Upper lobe of left lung (tissue), 6 donors: ENCODE measurements around the gene TPM2. TPM values are rescaled to one million over a fixed set of nuclear protein-coding genes. Genes with fewer than 3 reads are reported as not detected.

ENCODE experiments used
- ATAC-seq, 2 donors: fragments of 200-7000 bp; cut with Tn5 transposase; one replicate each; pipeline ENCODE4 v1.9.1; 2022; ENCODE audit warnings: mild to moderate bottlenecking in 2 of 2, moderate library complexity in 2 of 2; ENCODE audit not compliant: low FRiP score in 2 of 2
- DNase-seq, 2 donors: peaks; one replicate each; pipeline ENCODE4 v3.0.0-alpha.2; 2019 to 2020
- H3K27ac ChIP-seq, 4 donors: fragments of 200-600 bp; sonication (generic); one replicate each; pipeline ENCODE4 v1.5.1; 2016 to 2019
- H3K27me3 ChIP-seq, 4 donors: fragments of 200-600 bp; sonication (generic); one replicate each; pipeline ENCODE4 v1.5.1; 2017 to 2019
- H3K36me3 ChIP-seq, 4 donors: fragments of 200-600 bp; sonication (generic); one replicate each; pipeline ENCODE4 v1.5.1; 2016 to 2019
- H3K4me1 ChIP-seq, 4 donors: fragments of 200-600 bp; sonication (generic); one replicate each; pipeline ENCODE4 v1.5.1; 2018 to 2019
- H3K4me3 ChIP-seq, 4 donors: fragments of 200-600 bp; sonication (generic); one replicate each; pipeline ENCODE4 v1.5.1; 2017 to 2019; ENCODE audit warnings: mild to moderate bottlenecking in 2 of 4, moderate library complexity in 1 of 4
- H3K9me3 ChIP-seq, 4 donors: fragments of 200-600 bp; sonication (generic); one replicate each; pipeline ENCODE4 v1.5.1; 2018 to 2019
- EP300 ChIP-seq, 4 donors: sonication (generic); formaldehyde crosslinking; IDR thresholded peaks; one replicate each; pipeline ENCODE4 v1.5.1; 2017; ENCODE audit warnings: antibody characterized with exemption in 4 of 4, control low read depth in 2 of 4
- POLR2A ChIP-seq, 4 donors: fragments of 450-650 bp; IDR thresholded peaks; one replicate each; pipeline ENCODE4 v1.5.1; 2016 to 2017; ENCODE audit warnings: antibody characterized with exemption in 4 of 4, mild to moderate bottlenecking in 2 of 4
- POLR2AphosphoS5 ChIP-seq, 2 donors: sonication (generic); formaldehyde crosslinking; IDR thresholded peaks; one replicate each; pipeline ENCODE4 v1.5.1; 2017; ENCODE audit warnings: antibody characterized with exemption in 2 of 2
- WGBS, 2 donors: methylation state at CpG; one replicate each; pipeline ENCODE4 v1.1.5; 2017 to 2018; 5-methylcytosine and 5-hydroxymethylcytosine counted together
- total RNA-seq, 6 donors: library from RNA; depleted of rRNA in 4 of 6; stranded (reverse); fragments of >200 nt in 4 of 6; gene quantifications; one replicate each; pipeline versions ENCODE4 v1.1.0 to v1.2.1, GENCODE V29; 2016 to 2021
- TF ChIP-seq, protein P1 (sequence below), 6 experiments: fragments of 450-650 bp in 4 of 6; fragments of 200-600 bp in 2 of 6; sonication (generic) in 2 of 6; IDR thresholded peaks; one replicate each; pipeline ENCODE4 v1.5.1; 2016 to 2019; ENCODE audit warnings: antibody characterized with exemption in 6 of 6
- donor health status: DM: no; HTN: no; CAD: no; lungs with moderate emphysema.
- donor health status: DM: no; HTN: yes; CAD: no; lungs with severe emphysema.

TPM2 gene
- total RNA-seq, 6 donors from 2014 or later = 89.3 to 265 (median 214) TPM

DNA sequence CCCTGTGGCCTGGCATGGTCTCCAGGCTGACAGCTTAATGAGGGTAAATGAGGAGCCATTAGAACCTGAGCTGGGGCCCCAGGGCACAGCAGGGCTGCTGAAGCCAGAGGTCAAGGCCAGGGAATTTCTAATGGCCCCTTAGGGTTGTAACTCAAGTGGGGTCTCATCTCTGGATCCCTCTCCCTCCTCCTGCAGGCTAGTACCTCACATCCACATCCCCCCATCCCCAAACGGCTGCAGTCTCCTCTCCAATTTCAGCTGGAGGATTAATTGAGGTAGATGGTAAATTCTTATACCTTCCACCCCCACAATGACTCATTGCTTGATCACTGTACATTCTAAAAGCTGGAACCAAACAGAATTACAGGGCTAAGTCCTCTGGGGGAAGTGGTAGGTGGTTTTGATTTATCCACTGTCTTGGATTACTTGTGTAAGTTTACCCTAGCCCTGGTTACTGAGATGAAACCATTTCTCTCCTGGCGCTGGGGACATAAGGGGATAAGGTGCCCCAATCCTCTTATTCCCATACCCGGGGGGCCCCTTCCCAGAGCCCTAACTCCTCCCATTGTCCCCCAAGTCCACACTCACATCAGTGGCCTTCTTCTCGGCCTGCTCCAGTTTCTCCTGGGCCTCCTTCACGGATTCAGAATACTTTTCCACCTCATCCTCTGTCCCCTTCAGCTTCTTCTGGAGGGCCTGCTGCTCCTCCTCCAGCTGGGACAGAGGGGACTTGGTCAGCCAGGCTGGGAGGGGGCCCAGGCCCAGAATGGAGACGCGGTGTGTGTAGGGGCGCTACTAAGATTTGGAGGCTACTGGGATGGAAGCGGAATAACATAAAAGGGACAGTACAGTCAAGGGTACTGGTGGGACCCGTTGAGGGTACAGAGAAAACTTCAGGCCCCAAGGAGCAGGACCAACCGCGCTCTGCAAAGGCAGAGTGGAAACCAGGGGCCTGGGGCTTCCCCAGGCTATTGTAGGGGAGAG lies 875 bp downstream of the TPM2 start:
- no peaks in the 10 kb centered on the region for H3K27me3 ChIP-seq
- H3K36me3 ChIP-seq = peaks cover 0 to 19% (median 11%) of the 10 kb centered on the region in 4 donors
- ATAC-seq (no peak), DNase-seq (no peak)
- H3K4me3 ChIP-seq = peak overlapping the region; percentile 16 to 75 (median 68)
- peak overlapping the region; percentile 77 to 93 (median 89) for H3K27ac ChIP-seq
- H3K9me3 ChIP-seq = no peaks in the 10 kb centered on the region
- 77 to 79% methylated on average over 12 of the region's 12 CpGs for WGBS, 2 donors
- TF ChIP-seq POLR2AphosphoS5 (IDR thresholded peaks at IDR 0.05) = no peak
- TF ChIP-seq, protein P1, sequence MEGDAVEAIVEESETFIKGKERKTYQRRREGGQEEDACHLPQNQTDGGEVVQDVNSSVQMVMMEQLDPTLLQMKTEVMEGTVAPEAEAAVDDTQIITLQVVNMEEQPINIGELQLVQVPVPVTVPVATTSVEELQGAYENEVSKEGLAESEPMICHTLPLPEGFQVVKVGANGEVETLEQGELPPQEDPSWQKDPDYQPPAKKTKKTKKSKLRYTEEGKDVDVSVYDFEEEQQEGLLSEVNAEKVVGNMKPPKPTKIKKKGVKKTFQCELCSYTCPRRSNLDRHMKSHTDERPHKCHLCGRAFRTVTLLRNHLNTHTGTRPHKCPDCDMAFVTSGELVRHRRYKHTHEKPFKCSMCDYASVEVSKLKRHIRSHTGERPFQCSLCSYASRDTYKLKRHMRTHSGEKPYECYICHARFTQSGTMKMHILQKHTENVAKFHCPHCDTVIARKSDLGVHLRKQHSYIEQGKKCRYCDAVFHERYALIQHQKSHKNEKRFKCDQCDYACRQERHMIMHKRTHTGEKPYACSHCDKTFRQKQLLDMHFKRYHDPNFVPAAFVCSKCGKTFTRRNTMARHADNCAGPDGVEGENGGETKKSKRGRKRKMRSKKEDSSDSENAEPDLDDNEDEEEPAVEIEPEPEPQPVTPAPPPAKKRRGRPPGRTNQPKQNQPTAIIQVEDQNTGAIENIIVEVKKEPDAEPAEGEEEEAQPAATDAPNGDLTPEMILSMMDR (IDR thresholded peaks at IDR 0.05) = no peak
- TF ChIP-seq POLR2A (IDR thresholded peaks at IDR 0.05) = no peak
- no peak for TF ChIP-seq EP300 (IDR thresholded peaks at IDR 0.05)
- peaks cover 3 to 25% (median 14%) of the 10 kb centered on the region in 4 donors for H3K4me1 ChIP-seq

DNA sequence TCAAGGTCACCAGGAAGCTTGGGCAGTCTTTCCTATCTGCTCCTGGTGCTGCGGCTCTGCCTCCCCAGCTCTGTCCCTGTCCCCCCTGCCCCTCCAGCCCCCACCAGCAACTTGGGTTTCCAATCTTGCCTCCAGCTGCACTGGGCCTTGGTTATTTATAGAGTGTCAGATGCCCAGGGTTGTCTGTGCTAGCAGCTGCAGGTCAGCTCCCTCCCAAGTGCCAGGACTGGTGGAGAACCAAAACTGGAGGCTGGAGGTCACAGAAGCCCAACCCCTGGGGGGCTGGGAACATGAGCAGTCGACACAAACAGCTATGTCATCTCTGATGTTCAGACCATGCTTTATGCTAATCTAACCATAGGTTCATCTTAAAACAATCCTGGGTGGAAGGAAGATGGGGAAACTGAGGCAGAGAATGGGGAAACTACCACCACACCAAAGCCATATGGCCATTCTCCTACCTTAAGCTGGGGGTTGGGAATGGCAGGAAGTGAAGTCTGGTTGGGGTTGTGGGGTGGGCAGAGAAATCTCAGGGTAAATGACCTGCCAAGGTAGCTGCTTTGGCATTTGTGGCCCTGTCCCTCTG lies 1.7 kb downstream of the TPM2 start:
- no peaks in the 10 kb centered on the region for H3K27me3 ChIP-seq
- peaks cover 3 to 33% (median 19%) of the 10 kb centered on the region in 4 donors for H3K4me1 ChIP-seq
- TF ChIP-seq POLR2AphosphoS5 (IDR thresholded peaks at IDR 0.05) = no peak
- TF ChIP-seq, protein P1 (IDR thresholded peaks at IDR 0.05) = no peak
- no peak for TF ChIP-seq POLR2A (IDR thresholded peaks at IDR 0.05)
- TF ChIP-seq EP300 (IDR thresholded peaks at IDR 0.05) = no peak
- no peaks in the 10 kb centered on the region for H3K9me3 ChIP-seq
- H3K36me3 ChIP-seq = peaks cover 0 to 23% (median 12%) of the 10 kb centered on the region in 4 donors
- ATAC-seq (no peak), DNase-seq (no peak)
- peak overlapping the region in 3 of 4 donors; percentile 4 to 92 (median 56) for H3K27ac ChIP-seq
- H3K4me3 ChIP-seq = peak overlapping the region in 3 of 4 donors; percentile 64 to 75 (median 72)
- WGBS, 2 donors = 57 to 80% methylated on average over 1 to 2 of the region's 2 CpGs

DNA sequence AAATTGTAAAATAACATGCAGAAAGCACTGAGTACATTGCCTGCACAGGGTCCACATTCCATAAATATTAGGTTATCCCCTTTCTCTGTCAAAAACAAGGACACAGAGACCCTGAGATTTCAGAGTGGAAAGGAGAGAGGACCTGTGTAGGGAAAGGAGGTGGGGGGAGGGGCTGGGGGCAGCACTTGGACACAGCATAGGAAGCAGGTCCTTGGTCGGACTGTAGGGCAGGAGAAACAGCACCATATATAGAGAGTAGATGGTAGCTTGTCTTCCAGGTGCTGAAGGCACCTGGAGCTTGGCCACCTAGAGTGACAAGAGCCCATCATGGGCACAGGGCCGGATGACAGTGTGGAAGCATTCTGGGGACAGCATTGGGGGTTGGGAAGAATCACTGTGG lies 2.4 kb downstream of the TPM2 start:
- DNase-seq = no peak
- Histone ChIP-seq H3K4me1 (peaks cover 3 to 37% (median 19%) of the 10 kb centered on the region in 4 donors), H3K27ac (peak overlapping the region in 1 of 4 donors; percentile 31), H3K36me3 (peaks cover 0 to 30% (median 13%) of the 10 kb centered on the region in 4 donors), H3K27me3 (no peaks in the 10 kb centered on the region), H3K4me3 (peak overlapping the region in 3 of 4 donors; percentile 23 to 72 (median 64)), H3K9me3 (no peaks in the 10 kb centered on the region)
- TF ChIP-seq POLR2AphosphoS5 (IDR thresholded peaks at IDR 0.05) = no peak
- TF ChIP-seq, protein P1 (IDR thresholded peaks at IDR 0.05) = no peak
- no peak for TF ChIP-seq EP300 (IDR thresholded peaks at IDR 0.05)
- no peak for TF ChIP-seq POLR2A (IDR thresholded peaks at IDR 0.05)
- ATAC-seq = no peak
- 79 to 95% methylated on average over 2 of the region's 2 CpGs for WGBS, 2 donors

DNA sequence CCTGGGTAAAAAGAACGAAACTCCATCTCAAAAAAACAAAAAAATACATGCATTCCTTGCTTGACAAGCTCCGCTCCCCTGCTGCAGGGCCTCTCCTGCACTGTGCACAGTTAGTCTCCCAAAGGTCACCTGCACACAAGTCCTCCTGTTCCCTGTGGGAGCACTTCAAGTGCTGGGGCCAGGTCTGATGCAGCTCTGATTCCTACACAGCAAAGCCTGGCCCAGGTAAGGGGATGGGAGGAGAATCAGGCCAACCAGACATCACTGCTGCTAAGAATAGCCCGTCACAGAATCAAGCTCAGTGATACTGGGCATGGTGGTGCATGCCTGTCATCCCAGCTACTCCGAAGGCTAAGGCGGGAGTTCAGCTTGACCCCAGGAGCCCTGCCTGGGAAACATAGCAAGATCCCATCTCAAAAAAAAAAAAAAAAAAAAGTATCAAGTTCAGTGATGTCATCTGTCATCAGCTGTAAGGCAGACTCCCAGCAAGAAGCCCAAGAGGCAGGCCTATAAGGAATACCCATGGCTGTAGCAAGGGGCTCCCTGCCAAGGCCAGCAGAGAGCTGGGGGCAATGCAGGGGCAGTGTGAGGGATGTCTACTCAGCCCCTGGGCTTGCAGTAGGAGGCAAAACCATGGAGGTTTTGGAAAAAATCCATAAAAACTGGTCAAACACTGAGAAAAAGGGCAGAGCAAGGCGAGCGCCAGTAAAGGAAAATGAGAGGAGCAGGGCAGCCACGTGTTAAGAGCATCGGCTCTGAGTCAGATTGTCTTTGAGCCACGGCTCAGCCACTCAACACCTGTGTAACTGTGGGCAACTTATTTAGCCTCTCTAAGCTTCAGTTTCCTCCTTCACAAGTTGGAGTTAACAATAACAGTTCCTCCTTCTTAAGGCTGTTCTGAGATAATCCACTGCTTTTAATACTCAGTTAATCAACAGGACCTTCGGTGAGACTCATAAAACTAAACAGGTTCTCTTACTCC lies 3.2 kb downstream of the TPM2 start:
- DNase-seq = peak in 1 of 2 donors; percentile 64
- no peaks in the 10 kb centered on the region for H3K27me3 ChIP-seq
- H3K9me3 ChIP-seq = no peaks in the 10 kb centered on the region
- peak overlapping the region in 1 of 4 donors; percentile 14 for H3K27ac ChIP-seq
- H3K36me3 ChIP-seq = peaks cover 0 to 30% (median 13%) of the 10 kb centered on the region in 4 donors
- H3K4me1 ChIP-seq = peaks cover 3 to 37% (median 17%) of the 10 kb centered on the region in 4 donors
- no peak for ATAC-seq
- WGBS, 2 donors = 73 to 76% methylated on average over 11 of the region's 11 CpGs
- TF ChIP-seq EP300 (IDR thresholded peaks at IDR 0.05) (no peak), POLR2AphosphoS5 (IDR thresholded peaks at IDR 0.05) (no peak), POLR2A (IDR thresholded peaks at IDR 0.05) (no peak)
- TF ChIP-seq, protein P1 (IDR thresholded peaks at IDR 0.05) = no peak
- peak overlapping the region in 2 of 4 donors; percentile 23 to 64 for H3K4me3 ChIP-seq
